Neural cell (in vitro differentiated cells): Measurements from ENCODE around the gene HDAC11.

ENCODE experiments used
- CTCF ChIP-seq: fragments of 450-650 bp; IDR thresholded peaks from 2 replicates; pipeline ENCODE4 v1.5.1; 2014; ENCODE audit warnings: antibody characterized with exemption, mild to moderate bottlenecking, moderate library complexity; ENCODE audit not compliant: poor library complexity, severe bottlenecking
- EP300 ChIP-seq: fragments of 450-650 bp; conservative IDR thresholded peaks from 2 replicates; pipeline ENCODE4 v1.6.1; 2014; ENCODE audit warnings: antibody characterized with exemption, mild to moderate bottlenecking, moderate library complexity; ENCODE audit not compliant: poor library complexity, severe bottlenecking
- EZH2 ChIP-seq: fragments of 200-600, 300-800 bp; shearing (Covaris generic), sonication (generic); IDR thresholded peaks from 2 replicates; pipeline ENCODE4 v1.6.1; 2014; ENCODE audit warnings: antibody characterized with exemption, low read length, borderline replicate concordance, mild to moderate bottlenecking; ENCODE audit not compliant: insufficient read depth, poor library complexity, severe bottlenecking
- POLR2AphosphoS5 ChIP-seq: IDR thresholded peaks from 2 replicates; pipeline ENCODE4 v1.6.1; 2012
- RAD21 ChIP-seq: fragments of 450-650 bp; conservative IDR thresholded peaks from 2 replicates; pipeline ENCODE4 v1.6.1; 2014; ENCODE audit warnings: antibody characterized with exemption, mild to moderate bottlenecking, moderate library complexity
- SMC3 ChIP-seq: fragments of 450-650 bp; conservative IDR thresholded peaks from 2 replicates; pipeline ENCODE4 v1.6.1; 2014; ENCODE audit warnings: antibody characterized with exemption, mild to moderate bottlenecking, moderate library complexity; ENCODE audit not compliant: poor library complexity
- TAF1 ChIP-seq: IDR thresholded peaks from 2 replicates; pipeline ENCODE4 v1.6.1; 2012; ENCODE audit warnings: low read depth
- TF ChIP-seq, protein P1 (sequence below): IDR thresholded peaks from 2 replicates; pipeline ENCODE4 v1.6.1; 2012; ENCODE audit warnings: borderline replicate concordance

GRCh38 chr3:13543253-13543652 lies 63.1 kb downstream of the HDAC11 start:
- TF ChIP-seq EP300 (no peak), CTCF (no peak), EZH2 (no peak), RAD21 (no peak), TAF1 (no peak), SMC3 (no peak), POLR2AphosphoS5 (no peak)
- TF ChIP-seq, protein P1, sequence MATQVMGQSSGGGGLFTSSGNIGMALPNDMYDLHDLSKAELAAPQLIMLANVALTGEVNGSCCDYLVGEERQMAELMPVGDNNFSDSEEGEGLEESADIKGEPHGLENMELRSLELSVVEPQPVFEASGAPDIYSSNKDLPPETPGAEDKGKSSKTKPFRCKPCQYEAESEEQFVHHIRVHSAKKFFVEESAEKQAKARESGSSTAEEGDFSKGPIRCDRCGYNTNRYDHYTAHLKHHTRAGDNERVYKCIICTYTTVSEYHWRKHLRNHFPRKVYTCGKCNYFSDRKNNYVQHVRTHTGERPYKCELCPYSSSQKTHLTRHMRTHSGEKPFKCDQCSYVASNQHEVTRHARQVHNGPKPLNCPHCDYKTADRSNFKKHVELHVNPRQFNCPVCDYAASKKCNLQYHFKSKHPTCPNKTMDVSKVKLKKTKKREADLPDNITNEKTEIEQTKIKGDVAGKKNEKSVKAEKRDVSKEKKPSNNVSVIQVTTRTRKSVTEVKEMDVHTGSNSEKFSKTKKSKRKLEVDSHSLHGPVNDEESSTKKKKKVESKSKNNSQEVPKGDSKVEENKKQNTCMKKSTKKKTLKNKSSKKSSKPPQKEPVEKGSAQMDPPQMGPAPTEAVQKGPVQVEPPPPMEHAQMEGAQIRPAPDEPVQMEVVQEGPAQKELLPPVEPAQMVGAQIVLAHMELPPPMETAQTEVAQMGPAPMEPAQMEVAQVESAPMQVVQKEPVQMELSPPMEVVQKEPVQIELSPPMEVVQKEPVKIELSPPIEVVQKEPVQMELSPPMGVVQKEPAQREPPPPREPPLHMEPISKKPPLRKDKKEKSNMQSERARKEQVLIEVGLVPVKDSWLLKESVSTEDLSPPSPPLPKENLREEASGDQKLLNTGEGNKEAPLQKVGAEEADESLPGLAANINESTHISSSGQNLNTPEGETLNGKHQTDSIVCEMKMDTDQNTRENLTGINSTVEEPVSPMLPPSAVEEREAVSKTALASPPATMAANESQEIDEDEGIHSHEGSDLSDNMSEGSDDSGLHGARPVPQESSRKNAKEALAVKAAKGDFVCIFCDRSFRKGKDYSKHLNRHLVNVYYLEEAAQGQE: no peak
